DLD1 (cell line): ENCODE data around the gene TGOLN2.
"Not testable (repeated sequence)": the region's sequence is repeated elsewhere in the genome, so short reads cannot be mapped to it uniquely, and the experiment has no call there.

ENCODE experiments used
- in situ Hi-C: cut with HindIII; loops from 2 replicates; pipeline ENCODE4 v1.10.0; 2017; ENCODE audit warnings: low sequenced_read_pairs

TGOLN2 gene

DNA sequence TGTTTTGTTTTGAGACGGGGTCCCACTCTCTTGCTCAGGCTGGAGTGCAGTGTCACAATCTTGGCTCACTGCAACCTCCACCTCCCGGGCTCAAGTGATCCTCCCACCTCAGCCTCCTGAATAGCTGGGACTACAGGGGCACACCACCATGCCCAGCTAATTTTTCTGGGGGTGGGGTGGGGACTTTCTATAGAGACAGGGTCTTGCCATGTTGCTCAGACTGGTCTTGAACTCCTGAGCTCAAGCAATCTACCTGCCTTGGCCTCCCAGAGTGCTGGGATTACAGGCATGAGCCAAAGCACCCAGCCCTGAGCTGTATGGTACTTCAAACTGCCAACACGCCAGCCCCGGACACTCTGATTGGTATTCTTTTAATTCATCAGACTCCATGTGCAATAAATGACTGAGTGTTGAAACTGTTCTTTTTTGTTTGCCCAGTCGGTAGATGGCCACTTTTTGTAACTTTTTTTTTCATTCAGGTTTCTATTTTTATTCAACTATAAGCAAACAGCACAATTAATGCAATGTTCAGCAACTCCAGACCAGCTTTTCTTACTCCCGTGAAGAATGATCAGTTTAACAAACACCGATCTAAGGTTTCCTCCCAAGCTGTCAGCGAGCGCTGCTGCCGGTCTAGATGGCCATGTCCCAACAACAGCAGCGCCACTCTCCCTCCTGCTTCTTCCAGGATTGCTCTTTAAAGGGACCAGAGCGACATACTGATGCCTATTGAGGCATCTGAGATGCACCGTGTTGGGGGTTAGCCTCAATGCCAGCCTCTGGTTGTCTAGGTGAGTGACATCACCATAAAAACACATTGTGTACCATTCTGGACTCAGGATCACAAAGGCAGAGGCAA, 12.5 kb upstream of the TGOLN2 start:
- in situ Hi-C loops: no loop called here

DNA sequence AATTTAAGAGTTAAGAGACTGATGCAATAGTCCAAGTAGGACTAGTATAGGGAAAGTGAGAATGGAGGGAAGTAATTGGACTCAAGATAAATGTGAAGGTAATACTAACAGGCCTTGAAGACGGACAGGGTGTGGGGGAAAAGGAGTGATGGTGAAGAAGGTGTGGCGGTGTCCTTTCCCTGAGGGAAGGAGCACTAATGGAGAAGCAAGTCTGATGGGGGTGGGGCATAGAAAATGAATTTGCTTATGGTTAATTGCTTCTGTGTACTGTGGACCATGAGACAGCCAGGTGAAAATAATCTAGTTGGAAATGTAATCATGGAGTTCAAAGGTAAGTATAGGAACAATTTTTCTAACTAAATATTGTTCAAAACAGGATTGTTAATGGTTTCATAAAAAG, 7.1 kb upstream of the TGOLN2 start:
- in situ Hi-C loops: no loop called here

GRCh38 chr2:85333877-85334276, 6.1 kb upstream of the TGOLN2 start:
- in situ Hi-C loops: not testable (repeated sequence)

DNA sequence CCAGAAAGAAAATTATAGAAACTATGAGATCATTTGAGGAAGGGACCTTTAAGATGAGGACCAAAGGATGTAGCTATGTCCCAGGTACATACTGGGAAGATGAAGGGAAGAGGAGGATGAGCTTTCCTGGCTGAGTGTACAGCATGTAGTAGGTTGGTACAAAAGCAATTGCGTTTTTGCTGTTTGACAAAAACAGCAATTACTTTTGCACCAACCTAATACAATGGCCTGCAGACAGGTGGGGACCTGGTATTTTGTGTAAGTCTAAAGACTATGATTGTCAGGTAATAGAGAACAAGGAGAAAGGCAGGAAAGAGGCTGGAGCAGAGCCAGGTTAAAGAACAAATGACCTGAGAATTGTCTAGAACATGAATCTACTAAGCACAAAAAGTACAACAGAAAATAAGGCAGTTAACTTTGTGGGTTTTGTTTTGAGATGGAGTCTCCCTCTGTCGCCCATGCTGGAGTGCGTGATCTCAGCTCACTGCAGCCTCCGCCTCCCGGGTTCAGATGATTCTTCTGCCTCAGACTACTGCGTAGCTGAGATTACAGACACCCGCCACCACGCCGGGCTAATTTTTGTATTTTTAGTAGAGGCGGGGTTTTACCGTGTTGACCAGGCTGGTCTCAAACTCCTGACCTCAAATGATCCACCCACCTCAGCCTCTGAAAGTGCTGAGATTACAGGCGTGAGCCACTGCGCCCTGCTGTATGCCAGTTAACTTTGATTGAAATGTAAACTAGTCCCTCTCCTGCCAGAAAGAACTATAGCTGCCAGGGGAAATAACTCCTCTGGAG, 3.2 kb upstream of the TGOLN2 start:
- in situ Hi-C loops: no loop called here

- in situ Hi-C loops: not testable (repeated sequence)
Measured at GRCh38 chr2:85329701-85330100, 1.9 kb upstream of the TGOLN2 start.

GRCh38 chr2:85329181-85329651, 1.4 kb upstream of the TGOLN2 start:
- in situ Hi-C loops: no loop called here

- in situ Hi-C loops: no loop called here
Measured at GRCh38 chr2:85327160-85327821, 498 bp downstream of the TGOLN2 start.

DNA sequence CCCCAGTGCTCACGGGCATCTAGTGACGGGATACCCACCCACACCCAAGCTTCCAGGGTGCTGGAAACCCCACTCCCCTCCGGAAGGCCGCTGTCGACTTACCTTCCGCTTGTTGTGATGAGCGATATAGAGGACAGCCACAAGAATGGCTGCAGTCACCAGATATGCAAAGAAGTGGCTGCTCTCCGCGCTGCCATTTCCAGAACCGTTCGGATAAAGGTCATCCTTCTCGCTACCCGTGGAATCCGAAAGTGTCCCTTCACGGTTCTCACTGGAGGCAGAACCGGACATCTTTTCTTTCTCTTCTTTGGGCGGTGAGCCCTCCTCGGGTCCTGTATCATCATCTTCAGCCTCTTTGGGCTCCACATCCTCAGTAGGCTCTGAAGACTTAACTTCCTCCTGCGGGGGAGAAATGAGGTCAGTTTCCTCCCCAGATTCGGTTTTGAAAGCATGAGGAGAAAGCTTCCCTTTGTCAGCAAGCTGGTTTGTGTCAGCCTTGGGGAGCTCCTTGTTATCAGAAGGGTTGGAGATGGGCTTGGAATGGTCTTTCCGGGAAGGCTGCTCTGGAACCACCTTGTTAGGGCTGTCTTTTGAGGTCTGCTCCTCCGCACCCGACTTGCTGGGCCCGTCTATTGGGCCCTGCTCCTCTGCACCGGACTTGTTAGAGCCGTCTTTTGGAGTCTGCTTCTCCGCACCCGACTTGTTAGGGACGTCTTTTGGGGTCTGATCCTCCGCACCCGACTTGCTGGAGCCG, 1.2 kb downstream of the TGOLN2 start:
- in situ Hi-C loops: no loop called here

DNA sequence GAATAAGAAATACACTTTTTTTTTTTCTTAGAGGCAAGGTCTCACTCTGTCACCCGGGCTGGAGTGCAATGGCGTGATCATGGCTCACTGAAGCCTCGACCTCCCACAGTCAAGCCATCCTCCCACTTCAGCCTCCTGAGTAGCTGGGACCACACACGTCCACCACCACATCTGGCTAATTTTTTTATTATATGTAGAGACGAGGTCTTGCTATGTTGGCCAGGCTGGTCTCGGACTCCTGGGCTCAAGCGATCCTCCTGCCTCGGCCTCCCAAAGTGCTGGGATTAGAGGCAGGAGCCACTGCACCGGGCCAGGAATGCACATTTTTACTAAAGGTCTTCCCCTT, 2.4 kb downstream of the TGOLN2 start:
- in situ Hi-C loops: no loop called here

DNA sequence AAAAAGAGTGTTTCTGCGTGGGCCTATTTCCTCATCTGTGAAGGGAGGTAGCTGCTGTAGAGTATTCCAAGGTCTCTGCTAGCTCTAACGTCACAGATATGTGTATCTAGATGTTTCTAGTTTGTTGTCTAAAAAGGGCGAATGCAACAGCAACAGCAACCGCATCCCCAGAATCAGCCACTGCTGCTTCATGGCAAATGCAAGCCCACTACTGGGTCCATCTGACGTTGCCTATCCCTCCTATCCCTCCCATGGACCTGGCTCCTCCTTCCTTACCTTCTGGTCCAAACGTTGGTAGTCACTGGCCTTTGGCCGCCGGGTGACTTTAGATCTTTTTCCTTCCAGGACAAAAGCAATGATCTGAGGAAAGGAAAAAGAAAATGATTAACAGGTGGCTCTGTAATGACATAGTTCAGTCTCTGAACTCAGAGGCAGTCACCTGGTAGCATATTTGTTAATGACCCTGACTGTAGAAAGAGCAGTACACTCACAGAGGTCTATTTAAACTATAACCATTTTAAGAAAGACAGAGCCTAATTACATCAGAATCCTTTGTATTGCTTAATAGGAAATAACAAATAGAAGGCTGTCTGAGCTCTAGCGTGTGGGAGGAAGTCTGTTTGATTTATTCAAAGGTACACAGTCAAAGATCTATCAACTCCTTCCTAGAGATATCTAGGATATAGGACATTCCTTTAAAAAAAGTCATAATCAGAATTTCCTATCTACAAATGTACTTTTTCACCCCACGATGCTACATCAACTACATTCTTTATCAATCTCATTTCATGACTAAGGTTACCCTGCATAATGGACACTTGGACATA, 2.9 kb downstream of the TGOLN2 start:
- in situ Hi-C loops: no loop called here

DNA sequence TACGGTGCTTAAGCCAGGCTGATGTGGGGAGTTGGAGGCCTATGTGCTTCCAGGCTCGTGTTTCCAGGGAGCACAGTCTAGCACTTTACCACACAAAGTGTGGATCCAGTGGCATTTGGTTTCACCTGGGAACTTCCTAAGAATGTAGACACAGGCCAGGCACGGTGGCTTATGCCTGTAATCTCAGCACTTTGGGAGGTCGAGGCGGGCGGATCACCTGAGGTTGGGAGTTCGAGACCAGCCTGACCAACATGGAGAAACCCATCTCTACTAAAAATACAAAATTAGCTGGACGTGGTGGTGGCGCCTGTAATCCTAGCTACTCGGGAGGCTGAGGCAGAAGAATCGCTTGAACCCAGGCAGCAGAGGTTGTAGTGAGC, 3.8 kb downstream of the TGOLN2 start:
- in situ Hi-C loops: not testable (repeated sequence)

DNA sequence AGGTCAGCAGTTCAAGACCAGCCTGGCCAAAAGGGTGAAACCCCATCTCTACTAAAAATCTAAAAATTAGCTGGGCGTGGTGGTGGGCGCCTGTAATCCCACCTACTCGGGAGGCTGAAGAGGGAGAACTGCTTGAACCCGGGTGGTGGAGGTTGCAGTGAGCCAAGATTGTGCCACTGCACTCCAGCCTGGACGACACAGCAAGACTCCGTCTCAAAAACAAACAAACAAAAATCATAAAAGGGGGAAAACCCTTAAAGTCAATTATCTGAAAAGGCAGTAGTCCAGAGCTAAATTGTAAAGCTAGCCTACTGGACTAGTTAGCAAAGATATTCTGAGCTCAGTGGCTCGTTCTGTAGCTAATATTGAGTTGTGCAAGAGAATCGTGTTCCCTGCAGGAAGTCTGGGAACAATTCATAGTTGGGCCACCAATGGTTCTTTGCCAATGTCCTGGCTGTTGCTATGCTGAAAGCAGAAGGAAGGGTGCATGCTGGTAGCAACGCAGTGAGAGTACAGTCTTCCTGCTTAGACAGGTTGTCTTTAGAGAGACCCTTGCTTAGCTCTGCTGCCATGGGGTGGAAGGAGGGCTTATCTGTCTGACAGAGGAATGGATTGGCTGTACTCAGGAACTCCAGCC, 4.3 kb downstream of the TGOLN2 start:
- in situ Hi-C loops: no loop called here

DNA sequence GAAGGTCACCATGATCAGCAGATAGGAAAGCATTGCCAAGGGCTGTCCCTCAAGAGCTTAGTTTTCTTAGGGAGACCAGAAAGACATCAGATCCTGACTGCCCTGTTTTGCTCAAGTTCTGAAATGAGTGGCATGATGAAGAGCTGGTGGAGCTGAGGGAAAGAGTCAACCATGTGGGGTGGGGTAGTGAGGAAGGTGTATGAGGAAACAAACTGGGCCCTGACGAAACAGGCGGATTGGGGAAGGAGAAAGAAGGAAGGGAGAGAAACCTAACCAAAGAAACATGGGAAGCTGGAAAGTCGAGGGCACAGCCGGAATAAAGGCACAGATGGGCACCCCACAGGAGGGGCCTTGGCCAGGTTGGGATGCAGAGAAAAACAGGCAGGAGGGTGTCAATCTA, 8.0 kb downstream of the TGOLN2 start:
- in situ Hi-C loops: no loop called here

DNA sequence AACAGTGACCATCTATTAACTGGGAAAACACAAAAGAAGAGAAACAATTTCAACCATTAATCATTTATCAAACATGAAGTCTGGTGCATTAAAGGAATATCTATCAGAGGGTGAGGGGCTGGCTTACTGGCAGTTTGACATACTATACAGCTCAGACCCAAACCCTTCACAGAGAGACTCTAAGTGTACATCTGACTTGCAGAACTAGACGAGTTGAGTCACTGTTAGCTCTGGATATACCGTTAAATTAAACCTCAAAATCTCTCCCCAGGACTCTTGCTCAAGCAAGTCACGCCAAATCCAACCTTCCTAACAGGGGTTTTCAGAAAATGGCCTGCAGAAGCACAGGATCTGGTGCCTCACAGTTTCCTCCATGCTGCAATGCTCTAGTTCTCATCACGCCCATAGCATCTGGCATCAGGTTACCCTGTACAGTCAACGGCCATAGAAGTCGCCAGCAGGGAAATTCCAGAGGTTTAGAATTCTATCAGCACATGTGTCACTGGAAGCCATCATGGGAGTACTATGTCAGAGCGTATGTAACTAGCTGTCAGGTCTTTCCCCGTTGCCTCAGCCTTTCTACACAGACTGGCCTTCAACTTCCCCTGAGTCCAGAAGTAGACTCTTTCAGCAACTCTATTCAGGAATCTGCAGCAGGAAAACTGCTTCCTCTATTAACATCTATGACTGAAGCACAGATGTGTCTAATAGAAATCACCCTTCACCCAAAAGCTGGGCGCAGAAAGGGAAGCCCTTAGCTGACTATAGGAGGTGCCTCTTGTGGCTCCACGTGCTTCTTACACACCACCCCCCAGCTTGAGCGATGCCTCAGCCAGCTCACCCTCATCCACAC, 9.3 kb downstream of the TGOLN2 start:
- in situ Hi-C loops: no loop called here

- in situ Hi-C loops: not testable (repeated sequence)
Measured at GRCh38 chr2:85315921-85316320, 11.9 kb downstream of the TGOLN2 start.

DNA sequence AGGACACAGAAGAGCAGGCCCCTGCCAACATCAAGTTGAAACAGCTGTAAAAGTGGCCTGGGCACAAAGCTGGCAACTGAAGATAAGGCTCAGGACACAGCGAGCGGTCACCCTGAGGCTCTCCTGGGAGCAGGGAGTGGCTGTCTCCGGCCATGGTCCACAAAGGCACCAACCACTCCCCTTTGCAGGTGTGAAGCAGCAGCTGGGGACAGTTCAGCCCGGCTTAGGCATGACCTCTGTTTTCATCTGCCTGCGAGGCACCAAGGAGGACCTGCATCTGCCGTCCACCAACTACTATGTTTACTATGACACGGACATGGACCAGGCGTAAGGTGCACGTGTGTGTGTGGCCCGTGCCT, 12.9 kb downstream of the TGOLN2 start:
- in situ Hi-C loops: no loop called here

GRCh38 chr2:85312404-85312803, 15.4 kb downstream of the TGOLN2 start:
- in situ Hi-C loops: no loop called here

DNA sequence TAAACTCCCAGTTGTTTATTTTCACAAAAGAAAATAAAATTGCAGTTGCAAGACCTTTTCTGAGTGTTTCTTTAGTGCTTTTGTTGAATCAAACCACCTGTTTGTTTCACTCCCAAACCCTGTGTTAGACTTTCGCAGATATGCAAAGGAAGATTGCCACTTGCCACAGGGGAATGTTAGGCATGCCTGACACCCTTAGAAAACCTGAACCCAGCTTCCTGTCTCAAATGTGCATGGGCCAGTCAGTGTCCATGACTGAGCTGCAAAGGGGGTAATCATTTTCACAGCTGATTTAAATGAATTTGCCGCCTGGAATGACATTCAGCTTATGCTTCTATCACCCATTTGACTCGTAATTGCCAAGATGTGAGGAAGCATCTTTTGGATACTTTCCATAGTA, 17.5 kb downstream of the TGOLN2 start:
- in situ Hi-C loops: no loop called here
